ENCODE data around the gene AKT1S1.
"Not testable (repeated sequence)": the region's sequence is repeated elsewhere in the genome, so short reads cannot be mapped to it uniquely, and the experiment has no call there.

Gene AKT1S1

DNA sequence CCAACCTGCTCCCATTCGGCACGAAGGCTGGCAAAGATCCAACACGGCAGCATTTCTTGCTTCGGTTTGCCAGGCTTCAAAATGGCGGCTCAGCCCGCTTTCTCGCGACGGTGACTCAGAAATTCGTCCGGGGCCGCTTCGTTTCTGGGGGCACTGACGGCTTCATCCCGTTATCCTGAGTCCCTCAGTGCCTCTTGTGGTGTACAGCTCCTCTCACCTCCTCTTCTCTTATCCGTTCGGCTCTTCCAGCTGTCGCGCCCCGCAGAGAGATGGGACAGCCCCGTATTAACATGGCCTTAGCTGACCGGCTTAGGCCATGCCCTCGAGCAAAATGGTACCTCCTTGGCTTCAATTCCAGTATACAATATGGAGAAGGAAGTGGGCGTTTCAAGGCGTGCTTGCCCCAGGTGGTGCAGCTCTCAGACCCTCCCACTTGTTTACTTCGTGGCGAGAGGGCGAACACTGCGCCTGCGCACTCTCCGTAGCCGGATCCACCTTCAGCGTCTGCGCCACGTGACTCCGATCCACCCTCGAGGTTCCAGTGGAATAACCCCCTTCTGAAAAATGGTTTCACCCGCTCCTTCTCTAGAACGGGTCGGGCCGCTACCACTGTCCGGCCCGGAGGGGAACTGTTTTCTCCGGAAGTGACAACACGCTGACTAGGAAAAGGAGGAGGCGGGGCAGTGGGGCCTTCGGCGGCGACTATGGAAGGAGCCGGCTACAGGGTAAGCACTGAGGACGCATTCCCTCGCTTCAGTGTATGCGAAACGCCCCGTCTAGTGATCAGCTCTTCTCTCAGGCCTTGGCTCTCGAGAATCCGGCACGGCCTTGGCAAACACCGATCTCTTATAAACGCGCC lies at the start of gene AKT1S1, which contains the start of gene TBC1D17:
Gene AKT1S1 (minus strand): TSS at position 336 of the 859 bp plus-strand sequence. CDS start 4,060 bp downstream, outside the sequence.
Gene TBC1D17 (plus strand): TSS at position 683 of the 859 bp plus-strand sequence. CDS start 22 bp downstream, at position 705.
- in situ Hi-C loops (cut with MboI; ENCODE audit: low sequenced_read_pairs), result no loop called here

- in situ Hi-C loops (cut with MboI; ENCODE audit: low sequenced_read_pairs), result no loop called here
These were observed 49.4 kb upstream of the AKT1S1 start for GRCh38 chr19:49926515-49926914.

- in situ Hi-C loops (cut with MboI; ENCODE audit: low sequenced_read_pairs), result no loop called here
These were observed 48.3 kb upstream of the AKT1S1 start for GRCh38 chr19:49925486-49925885.

GRCh38 chr19:49924881-49925210 lies 47.7 kb upstream of the AKT1S1 start:
- in situ Hi-C loops (cut with MboI; ENCODE audit: low sequenced_read_pairs), result not testable (repeated sequence)

- in situ Hi-C loops (cut with MboI; ENCODE audit: low sequenced_read_pairs), result no loop called here
These were observed 47.1 kb upstream of the AKT1S1 start for GRCh38 chr19:49924004-49924880.

DNA sequence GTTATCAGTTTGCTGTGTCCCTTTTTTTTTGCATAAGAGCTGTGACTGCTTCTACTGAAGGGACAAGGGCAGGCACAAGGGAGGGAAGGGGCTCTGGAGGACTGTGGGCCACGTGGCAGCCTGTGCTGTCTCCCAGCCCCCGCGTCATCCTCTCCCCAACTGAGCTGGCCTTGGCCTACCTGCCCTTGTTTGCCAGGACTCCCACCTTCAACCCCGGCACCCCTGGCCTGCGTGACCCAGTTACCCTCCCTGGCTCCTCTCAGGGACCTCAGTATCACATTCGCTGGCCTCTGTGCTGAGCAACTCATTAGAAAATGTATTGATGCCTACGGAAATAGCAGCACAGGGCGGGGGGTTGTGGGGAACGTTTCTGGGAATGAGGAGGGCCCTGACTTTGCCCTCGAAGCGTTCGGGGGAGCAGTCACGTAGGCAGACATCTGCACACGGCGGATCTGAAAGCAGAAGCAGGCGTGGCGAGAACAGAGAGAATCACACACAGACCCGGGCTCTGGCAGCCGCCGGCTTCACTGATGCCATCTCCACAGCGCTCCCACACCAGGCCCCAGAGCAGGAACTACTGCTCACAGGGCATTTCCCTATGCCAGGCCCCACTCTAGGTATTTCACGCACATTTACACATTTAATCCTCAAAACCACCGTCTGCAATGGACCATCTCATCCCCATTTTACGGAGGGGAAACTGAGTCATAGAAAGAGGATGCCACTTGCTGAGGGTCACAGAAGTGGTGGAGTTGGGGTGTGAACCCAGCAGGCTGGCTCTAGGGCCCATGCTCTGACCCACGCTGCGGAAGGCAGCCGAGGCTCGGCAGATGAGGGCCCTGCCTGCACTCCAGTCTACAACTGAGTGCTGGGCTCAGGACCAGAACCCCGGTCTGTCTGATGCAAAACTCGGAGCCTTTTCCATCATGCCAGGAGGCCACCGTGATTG lies 46.2 kb upstream of the AKT1S1 start:
- in situ Hi-C loops (cut with MboI; ENCODE audit: low sequenced_read_pairs), result no loop called here

GRCh38 chr19:49921871-49922795 lies 45.0 kb upstream of the AKT1S1 start:
- in situ Hi-C loops (cut with MboI; ENCODE audit: low sequenced_read_pairs), result no loop called here

DNA sequence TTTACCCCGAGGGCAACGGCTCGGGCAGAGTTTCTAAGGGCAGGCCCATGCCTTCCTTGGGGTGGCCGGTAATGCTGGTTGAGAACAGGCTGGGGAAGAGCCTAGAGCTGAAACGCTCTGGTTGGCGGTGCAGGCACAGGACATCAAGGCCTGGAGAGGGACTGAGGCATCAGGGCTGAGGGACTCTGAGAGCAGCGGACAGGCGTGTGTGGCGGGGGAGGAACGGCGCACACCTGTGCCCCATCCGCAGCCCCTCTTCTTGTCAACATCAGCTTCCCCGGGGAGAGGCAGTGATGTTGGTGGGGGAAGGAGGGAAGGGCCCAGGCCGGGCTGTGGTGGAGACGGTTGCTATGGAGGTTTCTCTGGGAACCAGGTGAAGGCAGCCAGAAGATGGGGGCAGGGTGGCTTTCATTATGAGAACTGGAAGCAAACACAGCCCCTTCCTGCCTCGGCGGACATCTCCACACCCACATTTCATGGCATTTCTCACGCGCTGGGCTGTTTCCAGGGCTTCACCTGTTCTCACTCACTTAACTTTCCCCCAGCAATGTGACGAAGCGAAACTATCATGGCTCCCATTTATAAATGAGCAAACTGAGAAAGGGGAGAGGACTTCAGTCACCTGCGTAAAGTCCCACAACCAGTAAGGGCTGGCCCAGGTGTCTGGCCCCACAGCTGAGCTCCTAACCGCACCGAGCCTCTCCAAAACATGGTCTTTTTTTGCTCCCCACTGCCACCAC lies 43.6 kb upstream of the AKT1S1 start:
- in situ Hi-C loops (cut with MboI; ENCODE audit: low sequenced_read_pairs), result no loop called here

DNA sequence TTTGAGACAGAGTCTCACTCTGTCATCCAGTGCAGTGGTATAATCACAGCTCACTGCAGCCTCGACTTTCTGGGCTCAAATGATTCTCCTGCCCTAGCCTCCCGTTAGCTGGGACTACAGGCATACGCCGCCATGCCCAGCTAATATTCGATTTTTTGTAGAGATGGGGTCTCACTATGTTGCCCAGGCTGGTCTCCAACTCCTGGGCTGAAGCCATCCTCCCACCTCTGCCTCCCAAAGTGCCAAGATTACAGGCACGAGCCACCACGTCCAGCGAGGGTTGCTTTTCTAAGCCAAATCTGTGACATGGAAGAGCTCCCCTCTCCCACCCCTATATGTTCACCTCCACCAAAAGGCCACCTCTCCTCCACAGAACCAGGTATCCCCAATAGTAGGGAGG lies 40.9 kb upstream of the AKT1S1 start:
- in situ Hi-C loops (cut with MboI; ENCODE audit: low sequenced_read_pairs), result no loop called here

DNA sequence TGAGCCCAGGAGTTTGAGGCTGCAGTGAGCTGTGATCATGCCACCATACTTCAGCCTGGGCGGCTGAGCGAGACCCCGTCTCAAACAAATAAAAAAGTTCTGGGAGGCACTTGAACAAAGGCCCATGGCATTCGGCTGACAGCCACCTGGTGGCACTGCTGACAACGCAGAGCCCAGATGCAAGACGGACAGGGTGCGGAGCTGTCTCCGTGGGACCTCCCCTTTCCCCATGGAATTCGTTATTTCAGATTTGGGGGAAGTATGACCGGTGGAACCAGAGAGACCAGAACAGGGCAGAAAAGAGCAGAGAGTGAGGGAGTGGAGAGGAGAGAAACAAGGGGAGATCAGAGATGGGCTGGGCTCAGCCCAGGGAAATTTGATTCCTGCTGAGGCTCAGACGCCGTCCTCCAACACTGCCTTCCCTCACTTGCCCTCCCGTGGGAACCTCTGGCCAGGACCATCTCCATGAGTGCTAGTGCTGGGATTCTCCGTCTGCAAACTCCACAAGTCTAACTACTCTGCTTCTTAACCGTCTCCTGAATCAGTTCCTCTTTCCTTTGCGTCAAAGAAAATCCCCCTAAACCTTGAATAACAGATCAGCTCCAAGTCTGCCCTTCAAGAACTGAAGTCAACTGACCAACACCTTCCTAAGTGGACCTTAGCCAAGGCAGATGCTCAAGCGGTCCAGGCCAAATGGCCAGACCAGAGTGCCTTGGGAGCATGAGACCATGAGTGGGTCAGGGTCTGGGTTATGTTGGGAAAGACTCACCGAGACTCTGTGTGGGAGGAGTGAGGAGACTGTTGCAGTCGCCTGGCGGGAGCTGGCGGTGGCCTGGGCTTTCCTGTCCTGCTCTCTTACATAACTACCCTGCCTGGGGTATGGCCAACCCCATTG lies 39.9 kb upstream of the AKT1S1 start:
- in situ Hi-C loops (cut with MboI; ENCODE audit: low sequenced_read_pairs), result no loop called here

- in situ Hi-C loops (cut with MboI; ENCODE audit: low sequenced_read_pairs), result no loop called here
These were observed 38.1 kb upstream of the AKT1S1 start for GRCh38 chr19:49915271-49915670.

DNA sequence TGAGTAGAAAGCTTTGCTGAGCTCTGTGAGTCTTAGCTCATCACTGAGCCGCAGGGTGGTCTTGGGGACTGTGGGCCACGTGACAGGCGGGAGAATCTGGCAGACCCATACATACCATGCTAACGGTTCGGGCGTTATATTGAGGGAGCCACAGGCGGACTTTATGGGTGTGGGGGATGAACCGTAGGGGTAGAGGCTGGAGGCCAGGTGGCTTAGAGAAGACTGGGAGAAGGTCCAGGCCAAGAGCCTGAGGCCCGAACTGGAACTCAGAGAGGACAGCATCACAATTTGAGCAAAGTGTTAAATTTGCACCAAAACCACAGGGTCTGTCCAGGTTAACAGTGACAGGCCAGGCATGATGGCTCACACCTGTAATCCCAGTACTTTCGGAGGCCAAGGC lies 36.6 kb upstream of the AKT1S1 start:
- in situ Hi-C loops (cut with MboI; ENCODE audit: low sequenced_read_pairs), result no loop called here

DNA sequence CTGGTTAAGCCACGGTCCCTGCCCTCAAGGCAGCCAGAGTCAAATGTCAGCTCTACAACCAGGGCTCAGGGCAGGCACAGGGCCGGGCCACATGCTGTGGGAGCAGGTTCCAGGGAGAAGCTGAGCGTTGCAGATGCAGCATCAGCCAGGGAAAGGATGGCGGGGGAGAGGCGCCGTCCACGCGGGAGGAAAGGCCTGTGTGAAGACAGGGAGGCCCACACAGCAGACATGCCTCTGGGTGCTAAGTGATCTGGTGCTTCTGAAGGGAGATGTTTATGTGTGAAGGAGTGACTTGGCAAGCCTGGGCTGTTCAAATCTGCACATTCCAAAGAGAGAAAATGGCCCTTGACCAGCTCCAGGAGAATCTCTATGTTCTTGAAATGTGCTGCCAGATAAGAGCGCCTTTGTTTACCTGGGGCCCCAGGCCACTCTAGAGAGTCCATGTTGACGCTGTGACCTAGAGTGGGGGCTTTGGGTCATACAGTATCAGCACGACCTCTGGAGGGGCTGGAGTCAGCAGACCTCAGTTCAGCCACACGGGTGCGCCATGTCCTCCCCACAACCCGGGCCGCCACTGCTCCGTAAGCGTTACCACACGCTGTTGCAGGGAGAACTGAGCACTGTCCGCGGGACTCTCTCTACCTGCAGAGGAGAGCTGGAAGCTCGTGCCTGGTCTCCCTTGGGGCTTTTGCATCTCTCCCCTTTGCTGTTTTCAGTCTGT lies 36.0 kb upstream of the AKT1S1 start:
- in situ Hi-C loops (cut with MboI; ENCODE audit: low sequenced_read_pairs), result no loop called here

GRCh38 chr19:49911381-49912145 lies 34.4 kb upstream of the AKT1S1 start:
- in situ Hi-C loops (cut with MboI; ENCODE audit: low sequenced_read_pairs), result no loop called here

DNA sequence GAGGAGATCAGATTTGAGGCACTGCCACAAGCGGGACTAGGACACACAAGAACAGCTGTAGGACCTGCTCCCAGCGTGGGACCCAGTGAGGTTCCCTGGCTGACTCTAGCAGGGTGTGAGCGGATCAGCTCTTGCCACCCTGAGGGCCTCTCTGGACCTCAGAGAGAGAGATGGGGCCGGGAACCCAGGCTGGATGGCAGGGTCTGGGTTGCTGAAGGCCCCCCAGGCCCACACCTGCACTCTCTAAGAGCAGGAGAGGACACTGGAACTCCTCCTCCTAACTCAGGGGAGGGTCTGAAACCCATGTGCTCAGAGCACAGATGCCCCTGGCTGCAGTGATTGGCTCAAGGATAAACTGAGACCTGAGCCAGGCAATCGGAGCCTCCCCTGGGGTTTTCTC lies 33.0 kb upstream of the AKT1S1 start:
- in situ Hi-C loops (cut with MboI; ENCODE audit: low sequenced_read_pairs), result no loop called here

Measured in hTERT RPE-1 (cell line).